A673 (cell line): Measurements from ENCODE around the gene DCX. TPM values are rescaled to one million over a fixed set of nuclear protein-coding genes. Genes with fewer than 3 reads are reported as not detected.

Source experiments
- Bru-seq: library from RNA; stranded (reverse); fragments of 400-500 nt; gene quantifications from one replicate; lab custom pipeline; 2021; lab: Mats Ljungman, UMichigan
- BruChase-seq, 2 experiments: library from RNA; stranded (reverse); fragments of 400-500 nt; gene quantifications; one replicate each; lab custom pipeline; 2021; lab: Mats Ljungman, UMichigan
- BruUV-seq: library from RNA; stranded (reverse); fragments of 400-500 nt; replicated peaks from 2 replicates; lab custom pipeline; 2021; lab: Mats Ljungman, UMichigan
- CTCF ChIA-PET: fragments of 300-600 bp; sonication (Branson Sonifier 250); formaldehyde crosslinking; loops from one replicate; lab custom pipeline; 2022; ENCODE audit warnings: antibody characterized with exemption; lab: Charles Lee
- POLR2A ChIA-PET: fragments of 300-600 bp; sonication (Branson Sonifier 250); formaldehyde crosslinking; loops from one replicate; lab custom pipeline; 2022; ENCODE audit warnings: antibody characterized with exemption; ENCODE audit not compliant: low non-redundant PET; lab: Charles Lee
- DNase-seq: peaks from one replicate; pipeline ENCODE4 v3.0.0-alpha.2; 2015; ENCODE audit warnings: low spot score
- H3K27ac ChIP-seq: fragments of 200-600 bp; sonication (generic); 2 replicates; pipeline ENCODE4 v1.5.1; 2016; ENCODE audit warnings: mixed run types, low read depth, mild to moderate bottlenecking, mixed read lengths, antibody characterized with exemption, low read length; ENCODE audit not compliant: poor library complexity, severe bottlenecking
- H3K27me3 ChIP-seq: fragments of 200-600 bp; sonication (generic); replicated peaks from 2 replicates; pipeline ENCODE4 v1.6.1; 2017; ENCODE audit warnings: mixed run types, low read depth, mild to moderate bottlenecking, mixed read lengths, antibody characterized with exemption, low read length; ENCODE audit not compliant: insufficient read depth, poor library complexity
- H3K36me3 ChIP-seq: fragments of 200-600 bp; sonication (generic); 2 replicates; pipeline ENCODE4 v1.6.1; 2016; ENCODE audit warnings: mixed run types, mild to moderate bottlenecking, mixed read lengths, antibody characterized with exemption, low read length; ENCODE audit not compliant: insufficient read depth, poor library complexity, severe bottlenecking
- H3K4me1 ChIP-seq: fragments of 200-600 bp; sonication (generic); 2 replicates; pipeline ENCODE4 v1.6.1; 2017; ENCODE audit warnings: mixed run types, mild to moderate bottlenecking, mixed read lengths, antibody characterized with exemption, low read length; ENCODE audit not compliant: insufficient read depth, poor library complexity, severe bottlenecking
- H3K4me3 ChIP-seq: fragments of 200-600 bp; sonication (generic); 2 replicates; pipeline ENCODE4 v1.5.1; 2016; ENCODE audit warnings: low read depth, mixed run types, mild to moderate bottlenecking, mixed read lengths, low read length; ENCODE audit not compliant: poor library complexity, severe bottlenecking
- H3K9me3 ChIP-seq: fragments of 200-600 bp; sonication (generic); 2 replicates; pipeline ENCODE4 v1.6.1; 2016; ENCODE audit warnings: mixed run types, low read depth, mild to moderate bottlenecking, mixed read lengths, antibody characterized with exemption, low read length; ENCODE audit not compliant: poor library complexity, severe bottlenecking
- CTCF ChIP-seq: fragments of 300-800, 200-600 bp; sonication (generic); conservative IDR thresholded peaks from 2 replicates; pipeline ENCODE4 v1.5.1; 2017; ENCODE audit warnings: low read depth, mild to moderate bottlenecking, antibody characterized with exemption, low read length, moderate library complexity, mixed read lengths
- EZH2 ChIP-seq: fragments of 200-600 bp; sonication (generic); IDR thresholded peaks from 2 replicates; pipeline ENCODE4 v1.6.1; 2017; ENCODE audit warnings: borderline replicate concordance, low read depth, mild to moderate bottlenecking, mixed read lengths, antibody characterized with exemption, low read length; ENCODE audit not compliant: poor library complexity, severe bottlenecking
- intact Hi-C: fragments of 100-400 bp; cut with micrococcal nuclease; formaldehyde crosslinking; loops from one replicate; pipeline ENCODE4 v1.10.0; 2022; ENCODE audit not compliant: unreplicated experiment
- long read RNA-seq: library from polyadenylated mRNA; stranded (forward); transcript quantifications from one replicate; pipeline ENCODE4 v2.0.0, GENCODE V29; 2022
- total RNA-seq: library from RNA; stranded (reverse); gene quantifications from 2 replicates; pipeline ENCODE4 v1.2.3, GENCODE V29; 2021

DCX gene
- not detected in 2 replicates for total RNA-seq
- Bru-seq, nascent RNA = not detected
- BruChase-seq, experiment 1, labeled RNA remaining after a 2-hour chase = percentile 0 among the genes with signal in this experiment
- BruChase-seq, experiment 2, labeled RNA remaining after a 6-hour chase = percentile 2 among the genes with signal in this experiment
- long read RNA-seq = 0 reads

GRCh38 chrX:111411983-111412382 is at the start of gene DCX:
TSS of gene DCX (minus strand) at chrX:111412192. CDS start at chrX:111410398, 1,794 bp downstream.
- ChIA-PET CTCF (no interaction called here), POLR2A (no interaction called here)
- Histone ChIP-seq H3K4me1 (no peaks in the 10 kb centered on the region), H3K36me3 (no peaks in the 10 kb centered on the region), H3K9me3 (no peaks in the 10 kb centered on the region), H3K27me3 (peaks cover 22% of the 10 kb centered on the region), H3K27ac (no peak within 1 kb of the TSS), H3K4me3 (no peak within 1 kb of the TSS)
- no TSS peak for BruUV-seq
- TF ChIP-seq CTCF (no peak), EZH2 (no peak)
- intact Hi-C loops = no loop called here
- DNase-seq = no peak

- Histone ChIP-seq H3K27ac (no peak overlapping the region), H3K36me3 (no peaks in the 10 kb centered on the region), H3K9me3 (no peaks in the 10 kb centered on the region), H3K27me3 (no peaks in the 10 kb centered on the region), H3K4me1 (no peaks in the 10 kb centered on the region), H3K4me3 (no peak overlapping the region)
- no TSS peak for BruUV-seq
- intact Hi-C loops = no loop called here
- ChIA-PET POLR2A (no interaction called here), CTCF (no interaction called here)
- no peak for DNase-seq
- no peak for TF ChIP-seq CTCF
- TF ChIP-seq EZH2 = no peak
Observed at GRCh38 chrX:111460607-111461006, 48.6 kb upstream of the DCX start.

GRCh38 chrX:111447298-111447697 is 35.3 kb upstream of the DCX start:
- TF ChIP-seq EZH2 (no peak), CTCF (peak; percentile 55)
- no peaks in the 10 kb centered on the region for H3K4me1 ChIP-seq
- no peaks in the 10 kb centered on the region for H3K9me3 ChIP-seq
- no peak overlapping the region for H3K27ac ChIP-seq
- no peak overlapping the region for H3K4me3 ChIP-seq
- intact Hi-C loops = loop anchor here (10.0 kb wide), 1 partner anchor 182 kb away; no protein-coding TSS in a partner anchor
- H3K27me3 ChIP-seq = peaks cover 19% of the 10 kb centered on the region
- CTCF ChIA-PET = no interaction called here
- peak; percentile 56 for DNase-seq
- no TSS peak for BruUV-seq
- POLR2A ChIA-PET = no interaction called here
- H3K36me3 ChIP-seq = no peaks in the 10 kb centered on the region
